Right lobe of liver (tissue), 6 donors: Measurements from ENCODE around the gene STAB1. TPM values are rescaled to one million over a fixed set of nuclear protein-coding genes. Genes with fewer than 3 reads are reported as not detected.

Experiments
- ATAC-seq, 4 donors: fragments of 200-7000 bp; cut with Tn5 transposase; one replicate each; pipeline ENCODE4 v1.9.1; 2020; ENCODE audit warnings: mild to moderate bottlenecking in 4 of 4, moderate library complexity in 4 of 4
- DNase-seq, 3 donors: peaks; one replicate each; pipeline ENCODE4 v3.0.0-alpha.2; 2020
- H3K27ac ChIP-seq, 3 donors: fragments of 200-600 bp; one replicate each; pipeline ENCODE4 v1.8.0; 2022
- H3K27me3 ChIP-seq, 2 donors: fragments of 200-600 bp; one replicate each; pipeline ENCODE4 v1.8.0; 2022
- H3K36me3 ChIP-seq, 4 donors: fragments of 200-600 bp; sonication (generic) in 1 of 4; one replicate each; pipeline versions ENCODE4 v1.5.1 to v1.8.0; 2017 to 2022; ENCODE audit warnings: control low read depth in 1 of 4
- H3K4me1 ChIP-seq, 4 donors: fragments of 200-600 bp; sonication (generic) in 1 of 4; one replicate each; pipeline versions ENCODE4 v1.5.1 to v1.8.0; 2017 to 2022; ENCODE audit warnings: control low read depth in 1 of 4
- H3K4me3 ChIP-seq, 3 donors: fragments of 200-600 bp; one replicate each; pipeline ENCODE4 v1.8.0; 2022
- H3K9me3 ChIP-seq, 4 donors: fragments of 200-600 bp; sonication (generic) in 1 of 4; one replicate each; pipeline versions ENCODE4 v1.5.1 to v1.8.0; 2017 to 2022; ENCODE audit warnings: control low read depth in 1 of 4
- POLR2A ChIP-seq: fragments of 450-650 bp; IDR thresholded peaks from one replicate; pipeline ENCODE4 v1.6.1; 2017; ENCODE audit warnings: antibody characterized with exemption, mild to moderate bottlenecking
- WGBS: methylation state at CpG from one replicate; pipeline ENCODE4 v1.1.6; 2018; ENCODE audit warnings: low coverage, low lambda C conversion rate; ENCODE audit not compliant: insufficient coverage; ENCODE audit errors: missing lambda C conversion rate; 5-methylcytosine and 5-hydroxymethylcytosine counted together
- intact Hi-C, 2 donors: fragments of 100-400 bp; cut with DNase I; formaldehyde crosslinking; loops; one replicate each; pipeline versions ENCODE4 v1.11.2 to v1.14.1; 2022
- total RNA-seq, 6 experiments: library from RNA; depleted of rRNA in 2 of 6; stranded (reverse); fragments of >200 nt in 2 of 6; fragmentation: NEBNext Ultra II Directional in 3 of 6; extraction: Animal tissue kit (Norgen Biotek cat#: 25700) in 3 of 6; gene quantifications; one replicate each; pipeline versions ENCODE4 v1.1.0 to v1.2.4, GENCODE V29; 2016 to 2023
- TF ChIP-seq, protein P1 (sequence below), 4 donors: fragments of 200-600 bp in 3 of 4; fragments of 450-650 bp in 1 of 4; IDR thresholded peaks; one replicate each; pipeline versions ENCODE4 v1.5.1 to v1.8.0; 2016 to 2022; ENCODE audit warnings: antibody characterized with exemption in 4 of 4, mild to moderate bottlenecking in 2 of 4
- donor health status: DM: no; HTN: yes; CAD: no.
- donor health status: DM: no; HTN: no; CAD: no.
- donor health status: DM: no; HTN: no; CAD: no.
- donor health status: DM: no; HTN: yes; CAD: no.
- donor health status: DM: no; HTN: yes; CAD: no.

Gene STAB1
- total RNA-seq, 6 experiments from 2014 or later = 60.7 to 268 (median 92.5) TPM

DNA sequence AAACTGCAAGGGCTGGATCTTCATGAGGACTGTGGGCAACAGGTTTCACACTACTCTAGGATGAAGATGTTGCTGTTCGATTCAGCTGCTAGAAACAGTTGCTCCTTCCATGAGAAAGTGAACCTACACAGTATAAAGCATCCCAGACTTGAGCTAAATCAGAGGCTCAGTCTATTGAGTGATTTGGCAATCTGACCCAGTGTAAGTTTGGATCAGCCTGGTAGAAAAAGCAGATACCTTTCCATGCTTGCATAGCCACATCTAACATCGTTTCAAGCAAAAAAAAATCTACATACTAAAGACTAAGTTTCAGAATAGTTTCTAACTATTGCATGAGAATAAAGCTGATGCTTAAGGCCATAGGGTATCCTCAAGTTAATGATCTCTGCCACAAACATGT, 45.9 kb downstream of the STAB1 start:
- Histone ChIP-seq H3K36me3 (peaks cover 0 to 8% (median 0%) of the 10 kb centered on the region in 4 donors), H3K4me3 (no peak overlapping the region), H3K9me3 (no peaks in the 10 kb centered on the region), H3K27me3 (no peaks in the 10 kb centered on the region), H3K27ac (no peak overlapping the region), H3K4me1 (peaks cover 0 to 16% (median 3%) of the 10 kb centered on the region in 4 donors)
- WGBS = 36% methylated on average over 2 of the region's 2 CpGs
- DNase-seq = no peak
- intact Hi-C loops = no loop called here
- TF ChIP-seq, protein P1, sequence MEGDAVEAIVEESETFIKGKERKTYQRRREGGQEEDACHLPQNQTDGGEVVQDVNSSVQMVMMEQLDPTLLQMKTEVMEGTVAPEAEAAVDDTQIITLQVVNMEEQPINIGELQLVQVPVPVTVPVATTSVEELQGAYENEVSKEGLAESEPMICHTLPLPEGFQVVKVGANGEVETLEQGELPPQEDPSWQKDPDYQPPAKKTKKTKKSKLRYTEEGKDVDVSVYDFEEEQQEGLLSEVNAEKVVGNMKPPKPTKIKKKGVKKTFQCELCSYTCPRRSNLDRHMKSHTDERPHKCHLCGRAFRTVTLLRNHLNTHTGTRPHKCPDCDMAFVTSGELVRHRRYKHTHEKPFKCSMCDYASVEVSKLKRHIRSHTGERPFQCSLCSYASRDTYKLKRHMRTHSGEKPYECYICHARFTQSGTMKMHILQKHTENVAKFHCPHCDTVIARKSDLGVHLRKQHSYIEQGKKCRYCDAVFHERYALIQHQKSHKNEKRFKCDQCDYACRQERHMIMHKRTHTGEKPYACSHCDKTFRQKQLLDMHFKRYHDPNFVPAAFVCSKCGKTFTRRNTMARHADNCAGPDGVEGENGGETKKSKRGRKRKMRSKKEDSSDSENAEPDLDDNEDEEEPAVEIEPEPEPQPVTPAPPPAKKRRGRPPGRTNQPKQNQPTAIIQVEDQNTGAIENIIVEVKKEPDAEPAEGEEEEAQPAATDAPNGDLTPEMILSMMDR (IDR thresholded peaks at IDR 0.05) = no peak
- TF ChIP-seq POLR2A = no peak
- ATAC-seq = no peak

DNA sequence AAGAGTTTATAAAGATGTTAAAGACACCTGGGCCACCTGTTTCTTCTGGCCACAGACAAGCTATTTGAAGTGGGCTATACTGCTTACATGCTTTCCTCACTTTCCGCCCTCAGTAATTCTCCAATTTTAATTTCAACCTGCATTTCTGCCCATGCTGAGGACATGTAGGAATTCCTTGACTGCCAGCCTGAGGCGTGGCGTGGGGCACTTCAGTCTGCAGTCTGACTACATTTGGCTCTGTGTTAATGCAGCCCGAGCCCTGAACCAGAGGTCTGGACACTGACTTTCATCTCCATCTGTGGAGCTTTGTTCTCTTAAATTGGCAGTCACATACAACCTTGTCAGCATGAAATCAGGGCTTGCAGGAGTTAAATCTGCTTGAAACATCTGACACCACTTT, 49.8 kb downstream of the STAB1 start:
- no peak overlapping the region for H3K4me3 ChIP-seq
- ATAC-seq = no peak
- H3K36me3 ChIP-seq = peaks cover 4 to 41% (median 21%) of the 10 kb centered on the region in 4 donors
- TF ChIP-seq, protein P1 (IDR thresholded peaks at IDR 0.05) = no peak
- H3K27me3 ChIP-seq = no peaks in the 10 kb centered on the region
- 90% methylated on average over 4 of the region's 4 CpGs for WGBS
- intact Hi-C loops = no loop called here
- peaks cover 0 to 4% (median under 1%) of the 10 kb centered on the region in 4 donors for H3K4me1 ChIP-seq
- no peak overlapping the region for H3K27ac ChIP-seq
- no peak for DNase-seq
- no peaks in the 10 kb centered on the region for H3K9me3 ChIP-seq

DNA sequence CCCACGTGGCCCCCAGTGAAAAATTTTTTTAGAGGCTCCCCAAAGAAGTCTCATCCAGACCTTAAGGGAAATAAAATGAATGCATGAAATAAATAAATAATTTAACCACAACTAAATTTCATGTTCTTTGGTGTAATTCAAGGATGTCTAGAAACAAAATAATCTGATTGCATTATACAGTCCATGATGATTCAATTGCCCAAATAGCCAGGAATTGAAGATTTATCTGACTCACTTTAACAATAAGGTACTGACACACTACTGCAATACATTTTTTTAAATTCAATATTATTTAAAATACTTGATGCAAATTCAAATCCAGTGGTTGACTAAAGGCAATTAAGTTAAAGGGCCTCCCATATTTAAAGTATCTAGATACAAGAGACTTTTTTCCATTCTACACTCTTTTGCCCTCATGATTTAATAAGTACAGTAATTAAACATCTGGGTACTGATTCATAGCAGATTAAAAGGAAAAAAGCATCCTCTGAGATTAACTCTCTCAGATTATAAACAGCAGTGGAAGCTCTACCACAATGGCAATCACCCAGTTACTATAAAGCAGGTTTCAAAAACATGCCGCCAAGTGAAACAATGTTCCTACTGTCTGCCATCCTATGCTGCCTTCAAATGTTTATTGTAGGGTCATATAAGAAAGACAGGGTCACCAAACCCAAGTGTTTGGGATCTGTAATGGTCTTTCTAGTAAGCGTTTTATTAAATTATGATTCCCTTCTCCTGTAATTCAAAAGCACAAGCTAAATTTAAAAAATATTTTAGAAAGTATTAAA, 51.2 kb downstream of the STAB1 start:
- H3K27ac ChIP-seq = no peak overlapping the region
- DNase-seq = no peak
- H3K4me3 ChIP-seq = no peak overlapping the region
- no peak for ATAC-seq
- H3K4me1 ChIP-seq = no peaks in the 10 kb centered on the region
- no peaks in the 10 kb centered on the region for H3K27me3 ChIP-seq
- H3K9me3 ChIP-seq = no peaks in the 10 kb centered on the region
- TF ChIP-seq, protein P1 (IDR thresholded peaks at IDR 0.05) = no peak
- TF ChIP-seq POLR2A = no peak
- WGBS = 87% methylated on average over 3 of the region's 3 CpGs
- intact Hi-C loops = no loop called here
- peaks cover 4 to 47% (median 27%) of the 10 kb centered on the region in 4 donors for H3K36me3 ChIP-seq

DNA sequence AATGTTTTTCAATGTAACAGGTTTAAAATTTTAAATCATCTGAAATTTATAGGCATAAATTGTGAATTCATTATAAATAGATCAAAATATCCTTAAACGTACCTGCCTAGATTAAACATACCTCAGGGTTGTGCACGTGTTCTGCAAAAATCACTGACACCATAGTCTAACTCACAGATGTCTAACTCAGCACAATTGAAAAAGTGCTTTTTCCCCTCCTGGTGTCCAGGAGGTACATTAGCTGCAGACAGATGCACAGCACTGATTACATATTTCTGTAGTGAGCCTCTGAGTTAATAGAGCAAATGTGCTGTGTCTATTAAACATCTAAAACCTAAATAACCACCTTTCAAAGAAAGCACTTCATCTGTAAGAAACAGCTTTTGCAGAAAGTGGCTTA, 52.0 kb downstream of the STAB1 start:
- Histone ChIP-seq H3K4me1 (no peaks in the 10 kb centered on the region), H3K27me3 (no peaks in the 10 kb centered on the region), H3K27ac (no peak overlapping the region), H3K36me3 (peaks cover 4 to 47% (median 27%) of the 10 kb centered on the region in 4 donors), H3K4me3 (no peak overlapping the region), H3K9me3 (no peaks in the 10 kb centered on the region)
- DNase-seq (no peak), ATAC-seq (no peak)
- TF ChIP-seq, protein P1 (IDR thresholded peaks at IDR 0.05) = no peak
- TF ChIP-seq POLR2A = no peak
- intact Hi-C loops = no loop called here
- 70% methylated on average over 2 of the region's 2 CpGs for WGBS
